Left ventricle myocardium inferior (tissue), 1 donor: ENCODE measurements around the gene PGP. TPM values are rescaled to one million over a fixed set of nuclear protein-coding genes. Genes with fewer than 3 reads are reported as not detected.

Experiments used
- DNase-seq: peaks from one replicate; pipeline ENCODE4 v3.0.0-alpha.2; 2020
- H3K27ac ChIP-seq: fragments of 200-600 bp; replicated peaks from 2 replicates; pipeline ENCODE4 v1.8.0; 2021
- H3K27me3 ChIP-seq: fragments of 200-600 bp; 2 replicates; pipeline ENCODE4 v1.8.0; 2021; ENCODE audit warnings: low read depth
- H3K36me3 ChIP-seq: fragments of 200-600 bp; 2 replicates; pipeline ENCODE4 v1.8.0; 2021
- H3K4me1 ChIP-seq: fragments of 200-600 bp; 2 replicates; pipeline ENCODE4 v1.8.0; 2021
- H3K4me3 ChIP-seq: fragments of 200-600 bp; 2 replicates; pipeline ENCODE4 v1.8.0; 2021; ENCODE audit warnings: mild to moderate bottlenecking, moderate library complexity
- H3K9me3 ChIP-seq: fragments of 200-600 bp; replicated peaks from 2 replicates; pipeline ENCODE4 v1.8.0; 2021
- intact Hi-C: fragments of 100-400 bp; cut with micrococcal nuclease; formaldehyde crosslinking; loops from one replicate; pipeline ENCODE4 v1.11.0; 2022
- total RNA-seq: library from RNA; stranded (reverse); fragmentation: NEBNext Ultra II Directional; extraction: Animal tissue kit (Norgen Biotek cat#: 25700); gene quantifications from one replicate; pipeline ENCODE4 v1.2.1, GENCODE V29; 2021
- TF ChIP-seq, protein P1 (sequence below): fragments of 200-600 bp; IDR thresholded peaks from 2 replicates; pipeline ENCODE4 v1.8.0; 2021; ENCODE audit warnings: antibody characterized with exemption, mild to moderate bottlenecking, borderline replicate concordance
- donor health status: DM: no; HTN: yes; CAD: no; lungs with severe emphysema.

The PGP gene
- total RNA-seq, 1 donor from 2014 or later = 34.1 TPM

DNA sequence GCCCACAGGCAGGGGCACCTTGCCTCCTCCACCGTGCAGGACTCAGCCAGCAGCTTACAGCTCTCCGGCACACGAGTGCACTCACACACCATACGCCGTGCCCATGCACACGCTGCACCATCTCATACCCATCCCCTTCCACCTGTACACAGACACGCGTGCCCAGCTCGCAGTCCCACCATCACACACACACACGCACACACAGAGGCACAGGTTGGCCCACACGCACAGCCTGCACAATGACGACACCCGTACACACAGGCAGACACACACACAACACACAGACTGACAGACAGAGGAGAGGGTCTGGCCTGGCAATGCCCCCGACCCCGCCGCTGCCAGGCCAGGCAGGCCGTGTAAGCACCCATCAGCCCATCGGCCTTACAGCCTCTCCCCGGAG, 30.3 kb downstream of the PGP start:
- no peaks in the 10 kb centered on the region for H3K36me3 ChIP-seq
- no peaks in the 10 kb centered on the region for H3K4me1 ChIP-seq
- no peak overlapping the region for H3K4me3 ChIP-seq
- H3K9me3 ChIP-seq = no peaks in the 10 kb centered on the region
- intact Hi-C loops = no loop called here
- no peak overlapping the region for H3K27ac ChIP-seq
- no peak for DNase-seq
- TF ChIP-seq, protein P1, sequence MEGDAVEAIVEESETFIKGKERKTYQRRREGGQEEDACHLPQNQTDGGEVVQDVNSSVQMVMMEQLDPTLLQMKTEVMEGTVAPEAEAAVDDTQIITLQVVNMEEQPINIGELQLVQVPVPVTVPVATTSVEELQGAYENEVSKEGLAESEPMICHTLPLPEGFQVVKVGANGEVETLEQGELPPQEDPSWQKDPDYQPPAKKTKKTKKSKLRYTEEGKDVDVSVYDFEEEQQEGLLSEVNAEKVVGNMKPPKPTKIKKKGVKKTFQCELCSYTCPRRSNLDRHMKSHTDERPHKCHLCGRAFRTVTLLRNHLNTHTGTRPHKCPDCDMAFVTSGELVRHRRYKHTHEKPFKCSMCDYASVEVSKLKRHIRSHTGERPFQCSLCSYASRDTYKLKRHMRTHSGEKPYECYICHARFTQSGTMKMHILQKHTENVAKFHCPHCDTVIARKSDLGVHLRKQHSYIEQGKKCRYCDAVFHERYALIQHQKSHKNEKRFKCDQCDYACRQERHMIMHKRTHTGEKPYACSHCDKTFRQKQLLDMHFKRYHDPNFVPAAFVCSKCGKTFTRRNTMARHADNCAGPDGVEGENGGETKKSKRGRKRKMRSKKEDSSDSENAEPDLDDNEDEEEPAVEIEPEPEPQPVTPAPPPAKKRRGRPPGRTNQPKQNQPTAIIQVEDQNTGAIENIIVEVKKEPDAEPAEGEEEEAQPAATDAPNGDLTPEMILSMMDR = no peak
- no peaks in the 10 kb centered on the region for H3K27me3 ChIP-seq

DNA sequence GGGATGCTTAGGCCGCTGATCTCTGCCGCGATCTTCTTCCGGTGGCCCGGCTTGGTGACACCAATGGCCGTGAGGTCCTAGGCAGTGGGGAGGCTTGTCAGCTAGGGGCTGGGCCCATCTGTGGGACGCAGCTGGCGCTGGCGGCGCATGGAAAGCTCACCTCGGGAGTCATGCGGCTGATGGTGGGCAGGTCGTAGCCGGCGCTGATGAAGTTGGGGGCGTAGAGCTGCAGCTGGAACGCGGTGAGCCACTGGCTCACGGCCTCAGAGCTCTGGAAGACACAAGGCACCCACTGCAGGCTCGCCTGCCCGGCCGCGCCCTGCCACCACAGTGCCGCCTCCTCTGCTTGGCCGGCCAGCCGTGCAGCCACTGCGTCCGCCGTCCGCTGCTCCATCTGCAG, 31.0 kb downstream of the PGP start:
- no peak for DNase-seq
- H3K4me1 ChIP-seq = no peaks in the 10 kb centered on the region
- H3K27ac ChIP-seq = no peak overlapping the region
- TF ChIP-seq, protein P1 = no peak
- no peaks in the 10 kb centered on the region for H3K9me3 ChIP-seq
- no peaks in the 10 kb centered on the region for H3K36me3 ChIP-seq
- intact Hi-C loops = no loop called here
- no peaks in the 10 kb centered on the region for H3K27me3 ChIP-seq
- no peak overlapping the region for H3K4me3 ChIP-seq

DNA sequence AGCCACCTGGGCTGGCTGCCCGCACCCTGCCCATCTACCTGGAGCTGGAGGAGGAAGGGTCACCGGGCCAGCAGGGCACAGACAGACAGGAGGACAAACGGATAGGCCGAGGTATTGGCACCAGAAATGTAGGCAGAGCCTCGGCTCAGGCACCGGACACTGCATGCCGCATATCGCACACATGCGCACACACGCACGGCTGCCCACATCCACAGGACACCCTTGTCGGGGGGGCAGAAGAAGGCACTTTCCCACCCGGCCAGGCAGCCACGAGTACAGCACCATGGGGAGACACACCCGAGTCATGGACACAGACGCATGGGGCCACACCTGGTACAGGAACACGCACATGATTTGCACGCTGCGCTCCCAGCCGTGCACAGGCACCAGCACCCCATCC, 32.7 kb downstream of the PGP start:
- H3K27me3 ChIP-seq = peaks cover 7% of the 10 kb centered on the region
- H3K4me1 ChIP-seq = no peaks in the 10 kb centered on the region
- no peak overlapping the region for H3K27ac ChIP-seq
- TF ChIP-seq, protein P1 = no peak
- H3K4me3 ChIP-seq = no peak overlapping the region
- H3K36me3 ChIP-seq = peaks cover 11% of the 10 kb centered on the region
- no peaks in the 10 kb centered on the region for H3K9me3 ChIP-seq
- DNase-seq = no peak
- intact Hi-C loops = no loop called here

DNA sequence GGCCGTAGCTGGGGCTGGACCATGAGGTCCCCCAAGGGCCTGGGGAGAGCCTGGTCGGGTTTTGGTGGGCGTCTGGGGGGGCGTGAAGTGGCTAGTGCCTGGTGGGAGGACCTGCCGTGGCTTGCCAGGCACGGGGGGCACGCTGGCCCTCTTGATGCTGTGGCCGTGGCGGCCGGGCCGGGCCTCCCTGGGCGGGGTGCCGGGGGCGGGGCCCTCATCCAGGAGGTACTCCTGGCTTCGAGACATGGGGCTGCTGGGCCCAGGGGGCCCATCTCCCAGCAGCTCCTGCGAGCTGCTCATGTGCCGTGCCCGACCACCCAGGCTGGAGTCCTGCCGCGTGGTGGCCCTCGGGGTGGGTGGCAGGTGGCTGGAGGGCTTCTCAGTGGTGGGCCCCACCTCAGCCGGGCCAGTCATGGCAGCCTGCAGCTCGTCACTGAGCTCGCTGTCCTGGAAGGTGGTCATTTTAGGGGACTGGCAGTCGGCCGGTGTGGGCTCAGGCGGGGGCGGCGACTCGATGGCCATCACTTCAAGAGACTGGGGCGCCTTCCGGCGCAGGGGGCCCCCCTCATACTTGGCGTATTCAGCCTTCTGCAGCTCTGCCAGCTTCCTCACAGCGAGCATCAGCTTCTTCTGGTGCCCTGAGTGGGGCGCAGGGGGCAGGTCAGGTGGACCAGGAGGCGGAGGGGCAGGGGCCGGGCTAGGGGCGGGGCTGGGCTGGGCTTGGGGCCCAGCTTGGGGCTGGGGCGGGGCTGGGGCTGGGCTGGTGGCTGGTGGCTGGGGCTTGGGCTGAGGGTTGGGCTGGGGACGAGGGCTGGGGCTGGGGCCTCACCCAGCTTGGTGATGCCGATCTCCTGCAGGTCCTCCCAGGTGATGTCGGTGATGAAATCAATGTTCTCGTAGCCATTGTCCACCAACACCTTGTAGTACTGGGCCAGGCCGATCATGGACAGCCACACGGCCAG, 33.4 kb downstream of the PGP start:
- Histone ChIP-seq H3K27me3 (peaks cover 7% of the 10 kb centered on the region), H3K9me3 (no peaks in the 10 kb centered on the region), H3K36me3 (peaks cover 18% of the 10 kb centered on the region), H3K27ac (no peak overlapping the region), H3K4me3 (no peak overlapping the region), H3K4me1 (no peaks in the 10 kb centered on the region)
- TF ChIP-seq, protein P1 = no peak
- DNase-seq = no peak
- intact Hi-C loops = no loop called here

DNA sequence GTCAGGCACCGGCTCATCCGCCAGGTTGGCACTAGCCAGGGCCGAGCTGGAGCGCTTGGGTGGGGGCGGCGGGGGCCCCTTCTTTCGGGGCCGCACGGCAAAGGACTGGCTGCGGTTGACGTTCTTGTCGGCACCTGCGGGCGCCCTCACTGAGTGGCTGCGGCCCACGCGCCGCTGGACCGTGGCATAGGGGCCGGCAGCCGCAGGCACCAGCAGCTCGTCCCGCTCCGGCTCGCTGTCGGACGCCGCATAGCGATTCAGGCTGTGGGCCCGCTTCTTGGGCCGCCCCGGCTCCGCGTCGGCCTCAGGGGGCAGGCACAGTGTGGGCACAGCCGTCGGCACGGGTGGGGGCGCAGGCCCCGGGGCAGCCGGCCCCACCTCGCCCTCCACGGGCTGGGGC, 34.2 kb downstream of the PGP start:
- Histone ChIP-seq H3K27ac (no peak overlapping the region), H3K27me3 (peaks cover 7% of the 10 kb centered on the region), H3K4me1 (no peaks in the 10 kb centered on the region), H3K4me3 (no peak overlapping the region), H3K9me3 (no peaks in the 10 kb centered on the region), H3K36me3 (peaks cover 26% of the 10 kb centered on the region)
- no peak for DNase-seq
- TF ChIP-seq, protein P1 = no peak
- intact Hi-C loops = no loop called here
